GM18870 (cell line): ENCODE measurements around the gene EPB41L4A.
A peak's percentile ranks its signal among the peaks of the same experiment; 100 is the strongest.
"Not testable (repeated sequence)": the region's sequence is repeated elsewhere in the genome, so short reads cannot be mapped to it uniquely, and the experiment has no call there.

Experiments
- ATAC-seq: cut with Tn5 transposase; IDR thresholded peaks from one replicate; pipeline ENCODE4 v1.9.1; 2021; ENCODE audit warnings: moderate library complexity; ENCODE audit not compliant: unreplicated experiment

Gene EPB41L4A

DNA sequence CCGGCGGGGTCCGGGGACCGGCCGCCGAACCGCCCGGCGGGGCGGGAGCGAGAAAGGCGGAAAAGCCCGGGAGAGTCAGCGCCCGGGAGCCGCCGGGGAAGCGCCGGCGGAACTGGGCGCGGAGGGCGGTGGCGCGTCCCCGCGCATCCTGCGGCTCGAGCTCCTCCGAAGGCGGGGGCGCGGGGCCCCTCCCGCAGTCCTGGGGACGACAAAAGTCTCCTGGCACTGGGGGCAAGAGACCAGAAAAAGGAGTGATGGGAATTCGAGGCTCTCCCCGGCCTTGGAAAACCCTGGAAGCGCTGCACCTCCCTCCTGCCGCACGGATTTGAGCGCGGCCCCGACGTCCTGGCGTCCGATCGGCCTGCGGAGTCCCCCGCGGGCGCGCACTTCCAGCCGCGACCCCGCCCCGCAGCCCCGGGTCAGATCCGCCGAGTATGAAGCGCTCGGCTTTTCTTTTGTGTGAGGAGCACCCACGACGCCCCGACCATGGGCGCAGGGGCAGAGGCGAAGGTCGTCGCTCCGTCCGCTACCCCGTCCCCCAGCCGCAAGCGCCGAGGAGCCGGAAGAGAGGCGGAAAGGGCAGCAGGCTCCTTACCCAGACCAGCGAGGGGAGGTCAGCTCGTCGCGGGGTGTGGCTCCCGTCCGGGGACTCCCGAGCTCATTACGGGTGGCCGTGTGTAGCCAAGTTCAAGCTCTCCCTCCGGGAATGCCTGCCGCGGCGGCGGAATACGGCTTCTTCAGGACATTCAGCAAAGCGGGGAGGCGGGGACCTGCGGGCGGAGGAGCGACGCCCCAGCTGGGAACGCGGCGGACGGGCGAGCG is at the start of gene EPB41L4A:
TSS of gene EPB41L4A (minus strand) at position 114 of the 822 bp plus-strand sequence. CDS start 238 bp downstream, outside the sequence.
- ATAC-seq, result peak; percentile 16

- no peak for ATAC-seq
These were observed 48.4 kb upstream of the EPB41L4A start for GRCh38 chr5:112467485-112467884.

GRCh38 chr5:112466261-112466660 is 47.2 kb upstream of the EPB41L4A start:
- ATAC-seq, result not testable (repeated sequence)

GRCh38 chr5:112447187-112447760 is 28.2 kb upstream of the EPB41L4A start:
- ATAC-seq, result not testable (repeated sequence)

GRCh38 chr5:112445626-112446350 is 26.7 kb upstream of the EPB41L4A start:
- ATAC-seq, result no peak

DNA sequence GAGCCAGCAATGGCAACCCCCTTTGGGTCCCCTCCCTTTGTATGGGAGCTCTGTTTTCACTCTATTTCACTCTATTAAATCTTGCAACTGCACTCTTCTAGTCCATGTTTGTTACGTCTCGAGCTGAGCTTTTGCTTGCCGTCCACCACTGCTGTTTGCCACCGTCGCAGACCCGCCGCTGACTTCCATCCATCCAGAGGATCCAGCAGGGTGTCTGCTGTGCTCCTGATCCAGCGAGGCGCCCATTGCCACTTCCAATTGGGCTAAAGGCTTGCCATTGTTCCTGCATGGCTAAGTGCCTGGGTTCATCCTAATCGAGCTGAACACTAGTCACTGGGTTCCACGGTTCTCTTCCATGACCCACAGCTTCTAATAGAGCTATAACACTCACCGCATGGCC is 24.9 kb upstream of the EPB41L4A start:
- not testable (repeated sequence) for ATAC-seq

- ATAC-seq, result no peak
These were observed 21.0 kb upstream of the EPB41L4A start for GRCh38 chr5:112440031-112440430.

DNA sequence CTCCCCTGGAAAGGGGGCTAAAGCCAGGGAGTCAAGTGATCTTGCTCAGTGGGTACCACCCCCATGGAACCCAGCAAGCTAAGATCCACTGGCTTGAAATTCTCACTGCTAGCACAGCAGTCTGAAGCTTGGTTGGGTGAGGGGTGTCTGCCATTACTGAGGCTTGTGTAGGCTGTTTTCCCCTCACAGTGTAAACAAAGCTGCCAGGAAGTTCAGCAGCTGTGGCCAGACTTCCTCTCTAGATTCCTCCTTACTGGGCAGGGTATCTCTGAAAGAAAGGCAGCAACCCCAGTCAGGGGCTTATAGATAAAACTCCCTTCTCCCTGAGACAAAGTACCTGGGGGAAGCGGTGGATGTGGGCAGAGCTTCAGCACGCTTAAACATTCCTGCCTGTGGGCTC is 17.1 kb upstream of the EPB41L4A start:
- no peak for ATAC-seq

DNA sequence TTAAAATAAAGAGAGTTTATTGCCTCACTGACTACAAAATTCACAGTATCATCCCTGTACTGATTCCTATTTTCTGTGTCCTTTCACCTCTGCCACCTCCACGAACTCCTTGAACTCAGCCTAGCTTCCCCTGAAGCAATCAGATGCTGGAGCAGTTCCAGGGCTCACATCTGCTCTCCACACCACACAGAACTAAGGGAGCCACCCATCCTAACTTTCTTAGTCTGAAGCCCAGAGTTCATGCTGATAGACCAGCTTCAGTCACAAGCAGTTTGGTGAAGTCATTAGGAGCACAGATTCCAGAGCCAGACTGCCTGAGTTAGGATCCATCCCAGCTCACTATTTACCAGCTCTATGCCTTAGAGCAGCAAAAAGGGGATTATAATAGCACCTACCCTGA is 15.6 kb upstream of the EPB41L4A start:
- ATAC-seq, result no peak

- ATAC-seq, result not testable (repeated sequence)
These were observed 7.1 kb upstream of the EPB41L4A start for GRCh38 chr5:112426202-112426601.

- ATAC-seq, result peak; percentile 53
These were observed 1.1 kb upstream of the EPB41L4A start for GRCh38 chr5:112419986-112420864.

GRCh38 chr5:112418659-112419163 is 366 bp downstream of the EPB41L4A start:
- no peak for ATAC-seq

- peak; percentile 79 for ATAC-seq
These were observed 982 bp downstream of the EPB41L4A start for GRCh38 chr5:112417931-112418658.

DNA sequence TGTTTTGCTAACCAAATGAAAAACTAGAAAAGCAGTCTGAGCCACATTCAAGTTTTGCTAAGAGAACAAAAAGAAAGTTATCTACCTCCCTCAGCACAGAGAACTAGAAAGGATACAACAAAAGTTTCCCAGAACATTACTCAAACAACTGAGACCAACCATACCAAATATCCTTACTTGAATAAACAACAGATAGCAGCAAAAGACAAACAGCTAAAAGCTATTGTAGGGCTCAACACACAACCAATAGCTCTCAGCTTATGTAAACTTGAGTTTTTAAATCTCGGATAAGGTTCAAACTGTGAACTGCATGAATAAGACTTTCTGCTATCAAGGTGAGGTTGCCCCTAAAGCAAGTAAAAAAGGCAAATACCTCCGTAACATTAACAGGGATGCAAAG is 3.5 kb downstream of the EPB41L4A start:
- no peak for ATAC-seq

- no peak for ATAC-seq
These were observed 5.5 kb downstream of the EPB41L4A start for GRCh38 chr5:112413611-112414010.

GRCh38 chr5:112412346-112412745 is 6.7 kb downstream of the EPB41L4A start:
- ATAC-seq, result no peak

DNA sequence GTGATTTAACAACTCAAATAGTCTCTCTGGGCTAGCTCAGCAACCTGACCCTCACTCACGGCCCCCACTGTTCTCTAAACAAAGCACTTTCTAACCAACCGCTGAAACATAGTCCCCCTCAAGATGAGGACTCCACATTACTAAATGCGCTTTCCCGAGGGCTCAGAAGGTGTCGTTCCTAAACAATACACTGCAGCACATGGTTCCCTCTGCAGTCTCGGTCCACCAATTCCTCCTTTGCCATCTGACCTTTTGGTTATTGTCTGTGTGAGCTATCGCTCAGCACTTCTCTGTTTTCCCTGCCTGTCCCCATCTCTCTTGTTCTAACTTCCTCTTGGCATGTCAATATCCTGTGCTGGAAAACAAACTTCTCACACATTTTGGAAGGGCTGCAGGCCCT is 7.2 kb downstream of the EPB41L4A start:
- no peak for ATAC-seq

DNA sequence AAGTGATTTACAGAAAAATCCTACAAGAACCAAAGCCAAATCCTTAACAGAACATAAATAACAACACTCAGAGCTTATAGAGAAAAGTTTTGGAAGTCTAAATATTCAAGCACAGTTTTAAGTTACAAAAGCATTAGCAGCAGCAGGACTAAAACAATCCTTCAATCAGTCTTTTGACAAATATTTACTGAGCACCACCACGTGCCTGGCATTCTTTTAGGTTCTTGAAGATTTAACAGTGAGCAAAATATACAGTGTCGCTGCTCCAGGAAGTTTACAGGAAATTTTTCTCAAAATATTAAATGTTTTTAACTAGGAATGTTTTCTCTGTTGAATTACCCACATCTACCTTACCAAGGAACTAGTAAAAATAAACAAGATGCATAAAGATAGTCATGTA is 11.4 kb downstream of the EPB41L4A start:
- ATAC-seq, result no peak

DNA sequence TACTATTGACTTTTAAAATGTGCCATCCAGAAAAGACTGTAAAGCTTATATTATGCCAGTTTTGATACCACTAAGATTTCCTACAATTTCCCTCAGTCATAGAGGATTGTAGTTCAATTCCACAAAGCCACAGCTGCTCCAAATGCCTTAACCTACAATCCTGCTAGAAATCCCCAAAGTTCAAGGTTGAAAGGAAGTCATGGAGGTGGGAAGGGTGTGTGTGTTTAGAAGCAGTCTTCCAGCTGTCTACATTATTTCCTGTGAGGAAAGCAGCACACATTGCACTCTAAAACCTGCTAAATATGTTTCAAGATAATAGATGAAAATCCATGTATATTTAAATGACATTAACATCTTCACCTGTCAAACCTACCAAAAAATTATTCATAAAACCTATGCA is 11.8 kb downstream of the EPB41L4A start:
- ATAC-seq, result no peak

DNA sequence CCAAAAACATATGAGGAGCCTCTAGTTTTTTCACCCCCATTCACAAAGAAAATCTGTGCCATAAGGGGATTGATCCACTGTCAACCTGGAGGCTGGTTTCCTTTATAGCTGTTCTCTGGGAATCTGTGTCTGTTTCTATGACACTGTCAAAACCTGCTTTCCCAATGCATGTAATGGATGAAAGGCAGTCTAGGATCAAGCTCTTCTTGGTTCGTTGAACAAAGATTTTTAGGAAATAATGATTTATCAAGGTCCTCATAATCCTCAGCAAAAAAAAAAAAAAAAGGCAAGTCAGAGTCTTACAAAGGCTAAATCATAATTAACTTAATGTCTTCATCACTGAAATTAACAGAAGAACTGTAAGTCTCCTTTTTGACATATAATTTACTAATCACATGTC is 16.0 kb downstream of the EPB41L4A start:
- ATAC-seq, result no peak
